Mesenchymal stem cell (in vitro differentiated cells and primary cell): ENCODE measurements around the gene PDGFD.

ENCODE experiments used
- DNase-seq: peaks from one replicate; pipeline ENCODE4 v3.0.0-alpha.2; 2013
- H2AFZ ChIP-seq: one replicate; pipeline ENCODE4 v1.6.1; 2013; ENCODE audit warnings: low read depth, mild to moderate bottlenecking, control low read depth, inconsistent platforms, low read length, moderate library complexity
- H2AK5ac ChIP-seq: 2 replicates; pipeline ENCODE4 v1.6.1; 2013; ENCODE audit warnings: low read length, moderate library complexity, mild to moderate bottlenecking, inconsistent platforms; ENCODE audit not compliant: severe bottlenecking
- H2BK120ac ChIP-seq: one replicate; pipeline ENCODE4 v1.6.1; 2013; ENCODE audit warnings: low read depth, mild to moderate bottlenecking, inconsistent platforms, low read length, moderate library complexity
- H2BK12ac ChIP-seq, 2 experiments: one replicate each; pipeline ENCODE4 v1.6.1; 2013; ENCODE audit warnings: inconsistent platforms in 2 of 2, low read length in 2 of 2, mild to moderate bottlenecking in 2 of 2, moderate library complexity in 2 of 2, control low read depth in 1 of 2
- H2BK15ac ChIP-seq: one replicate; pipeline ENCODE4 v1.6.1; 2013; ENCODE audit warnings: mild to moderate bottlenecking, low read depth, inconsistent platforms; ENCODE audit not compliant: poor library complexity, severe bottlenecking
- H2BK5ac ChIP-seq: 2 replicates; pipeline ENCODE4 v1.6.1; 2013; ENCODE audit warnings: low read depth, mild to moderate bottlenecking, low read length, control low read depth, inconsistent platforms; ENCODE audit not compliant: poor library complexity, severe bottlenecking
- H3K14ac ChIP-seq, 2 experiments: one replicate each; pipeline ENCODE4 v1.6.1; 2013; ENCODE audit warnings: inconsistent platforms in 2 of 2, low read length in 2 of 2, control low read depth in 1 of 2, mild to moderate bottlenecking in 1 of 2, moderate library complexity in 1 of 2
- H3K18ac ChIP-seq, 2 experiments: one replicate each; pipeline ENCODE4 v1.6.1; 2013; ENCODE audit warnings: inconsistent platforms in 2 of 2, low read length in 2 of 2, control low read depth in 1 of 2, low read depth in 1 of 2, mild to moderate bottlenecking in 1 of 2
- H3K23ac ChIP-seq, 2 experiments: one replicate each; pipeline ENCODE4 v1.6.1; 2013; ENCODE audit warnings: inconsistent platforms in 2 of 2, low read length in 2 of 2, mild to moderate bottlenecking in 2 of 2, moderate library complexity in 2 of 2, control low read depth in 1 of 2
- H3K27ac ChIP-seq: 2 replicates; pipeline ENCODE4 v1.5.1; 2013; ENCODE audit warnings: mild to moderate bottlenecking, moderate library complexity, low read length, control low read depth, inconsistent platforms; ENCODE audit not compliant: poor library complexity, severe bottlenecking
- H3K27me3 ChIP-seq, 2 experiments: 2 replicates each; pipeline versions ENCODE4 v1.6.1 to v1.7.0; 2013; ENCODE audit warnings: low read length in 2 of 2, mild to moderate bottlenecking in 2 of 2, moderate library complexity in 2 of 2, control low read depth in 1 of 2, inconsistent platforms in 1 of 2; ENCODE audit not compliant: control insufficient read depth in 1 of 2, insufficient read depth in 1 of 2
- H3K36me3 ChIP-seq, 2 experiments: 2 replicates each; pipeline versions ENCODE4 v1.6.1 to v1.7.0; 2013; ENCODE audit warnings: low read length in 2 of 2, control low read depth in 1 of 2, inconsistent platforms in 1 of 2, low read depth in 1 of 2, mild to moderate bottlenecking in 1 of 2; ENCODE audit not compliant: insufficient read depth in 2 of 2, control insufficient read depth in 1 of 2
- H3K4ac ChIP-seq, 2 experiments: one replicate each; pipeline ENCODE4 v1.6.1; 2013; ENCODE audit warnings: inconsistent platforms in 2 of 2, low read length in 2 of 2, mild to moderate bottlenecking in 2 of 2, moderate library complexity in 2 of 2, control low read depth in 1 of 2, low read depth in 1 of 2
- H3K4me1 ChIP-seq: 2 replicates; pipeline ENCODE4 v1.6.1; 2013; ENCODE audit warnings: low read depth, low read length, control low read depth; ENCODE audit not compliant: control insufficient read depth, insufficient read depth
- H3K4me2 ChIP-seq: 2 replicates; pipeline ENCODE4 v1.6.1; 2013; ENCODE audit warnings: low read length, mild to moderate bottlenecking, inconsistent platforms; ENCODE audit not compliant: poor library complexity, severe bottlenecking
- H3K4me3 ChIP-seq, 2 experiments: 2 replicates each; pipeline versions ENCODE4 v1.5.1 to v1.7.0; 2013; ENCODE audit warnings: low read length in 2 of 2, mild to moderate bottlenecking in 2 of 2, control low read depth in 1 of 2, low read depth in 1 of 2; ENCODE audit not compliant: insufficient read depth in 1 of 2
- H3K79me1 ChIP-seq: replicated peaks from 2 replicates; pipeline ENCODE4 v1.6.1; 2013; ENCODE audit warnings: mild to moderate bottlenecking, control low read depth, low read length, inconsistent platforms; ENCODE audit not compliant: poor library complexity, severe bottlenecking
- H3K9ac ChIP-seq: 2 replicates; pipeline ENCODE4 v1.7.0; 2013; ENCODE audit warnings: mild to moderate bottlenecking, low read length, moderate library complexity
- H3K9me3 ChIP-seq: 2 replicates; pipeline ENCODE4 v1.7.0; 2013; ENCODE audit warnings: mild to moderate bottlenecking, low read length; ENCODE audit not compliant: control insufficient read depth
- H4K8ac ChIP-seq: one replicate; pipeline ENCODE4 v1.6.1; 2013; ENCODE audit warnings: inconsistent platforms, mild to moderate bottlenecking, low read length, moderate library complexity
- H4K91ac ChIP-seq: one replicate; pipeline ENCODE4 v1.6.1; 2013; ENCODE audit warnings: mild to moderate bottlenecking, low read length, inconsistent platforms
- WGBS: methylation state at CpG from one replicate; pipeline ENCODE4 v1.1.7; 2013; ENCODE audit warnings: mixed read lengths; 5-methylcytosine and 5-hydroxymethylcytosine counted together

Gene PDGFD

DNA sequence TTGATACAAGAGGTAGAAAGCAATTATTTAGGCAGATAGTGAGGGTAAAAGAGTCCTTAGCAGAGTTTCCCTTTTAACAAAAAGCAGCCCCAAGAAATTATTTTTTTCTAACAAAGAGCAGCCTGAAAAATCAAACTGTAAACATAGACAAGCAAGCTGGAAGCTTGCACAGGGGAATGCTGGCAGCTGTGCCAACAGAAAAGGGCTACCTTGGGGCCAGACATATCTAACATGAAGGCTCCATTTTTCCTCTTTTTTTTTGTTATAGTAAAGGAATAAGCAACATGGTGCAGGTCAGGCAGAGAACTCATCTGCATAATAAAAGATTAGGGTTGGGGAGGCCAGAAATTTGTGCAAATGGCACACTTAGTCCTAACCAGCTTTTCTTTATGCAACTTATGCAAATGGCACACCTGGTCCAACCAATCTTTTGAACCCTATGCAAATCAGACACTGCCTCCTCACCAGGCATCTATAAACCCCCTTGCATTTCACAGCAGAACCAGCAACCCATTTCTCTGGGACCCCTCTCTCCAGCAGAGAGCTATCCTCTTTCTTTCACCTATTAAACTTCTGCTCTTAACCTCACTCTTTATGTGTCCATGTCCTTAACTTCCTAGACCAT is 41.8 kb downstream of the PDGFD start:
- Histone ChIP-seq H3K18ac (no peak overlapping the region), H3K79me1 (no peaks in the 10 kb centered on the region), H3K36me3 (no peaks in the 10 kb centered on the region), H3K23ac (no peak overlapping the region), H2BK12ac (no peak overlapping the region), H3K4me1 (no peaks in the 10 kb centered on the region), H4K8ac (no peak overlapping the region), H3K9me3 (no peaks in the 10 kb centered on the region), H3K27me3 (no peaks in the 10 kb centered on the region), H4K91ac (no peak overlapping the region), H3K27ac (no peak overlapping the region), H3K4me3 (no peak overlapping the region), H2BK120ac (no peak overlapping the region), H2AFZ (no peak overlapping the region), H2AK5ac (no peak overlapping the region), H3K4ac (no peak overlapping the region), H3K14ac (no peak overlapping the region), H3K4me2 (no peak overlapping the region), H2BK15ac (no peak overlapping the region), H2BK5ac (no peak overlapping the region), H3K9ac (no peak overlapping the region)
- DNase-seq = no peak

DNA sequence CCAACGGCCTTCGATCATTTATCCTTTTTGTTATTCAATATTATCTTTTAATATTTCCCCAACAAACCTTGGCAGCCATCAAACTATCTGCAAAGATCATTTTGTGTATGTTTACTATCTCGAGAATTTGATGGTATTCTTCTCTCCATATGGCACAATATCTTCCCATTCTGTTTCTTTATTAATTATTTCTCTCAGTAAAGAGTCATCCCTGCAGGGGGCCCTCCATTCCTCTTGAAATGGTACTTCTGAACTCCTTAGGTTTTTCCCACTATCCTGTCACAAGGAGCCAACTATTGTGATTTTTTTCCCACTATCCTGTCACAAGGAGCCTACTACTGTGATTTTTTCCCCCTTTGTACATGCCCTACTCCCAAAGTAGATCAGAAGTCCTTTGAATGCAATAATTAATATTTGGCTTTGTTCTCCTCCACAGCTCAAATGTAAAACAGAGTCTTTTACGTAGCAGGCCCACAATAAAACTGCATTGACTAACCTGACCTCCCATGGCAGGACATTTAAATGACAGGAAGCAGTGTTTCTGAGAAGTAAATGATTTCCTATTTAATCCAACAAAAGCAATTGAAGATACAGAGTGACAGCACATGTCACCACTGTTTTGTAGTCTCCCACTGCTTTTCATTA is 43.3 kb downstream of the PDGFD start:
- Histone ChIP-seq H3K27ac (no peak overlapping the region), H2BK12ac (no peak overlapping the region), H3K9ac (no peak overlapping the region), H3K23ac (no peak overlapping the region), H3K4me3 (no peak overlapping the region), H3K36me3 (no peaks in the 10 kb centered on the region), H3K14ac (no peak overlapping the region), H3K4me1 (no peaks in the 10 kb centered on the region), H3K4me2 (no peak overlapping the region), H2BK15ac (no peak overlapping the region), H3K18ac (no peak overlapping the region), H2BK5ac (no peak overlapping the region), H3K4ac (no peak overlapping the region), H3K79me1 (no peaks in the 10 kb centered on the region), H3K9me3 (peaks cover 5% of the 10 kb centered on the region), H4K8ac (no peak overlapping the region), H4K91ac (no peak overlapping the region), H2AFZ (no peak overlapping the region), H2AK5ac (no peak overlapping the region), H2BK120ac (no peak overlapping the region), H3K27me3 (no peaks in the 10 kb centered on the region)
- 81% methylated on average over 4 of the region's 4 CpGs for WGBS
- DNase-seq = no peak

DNA sequence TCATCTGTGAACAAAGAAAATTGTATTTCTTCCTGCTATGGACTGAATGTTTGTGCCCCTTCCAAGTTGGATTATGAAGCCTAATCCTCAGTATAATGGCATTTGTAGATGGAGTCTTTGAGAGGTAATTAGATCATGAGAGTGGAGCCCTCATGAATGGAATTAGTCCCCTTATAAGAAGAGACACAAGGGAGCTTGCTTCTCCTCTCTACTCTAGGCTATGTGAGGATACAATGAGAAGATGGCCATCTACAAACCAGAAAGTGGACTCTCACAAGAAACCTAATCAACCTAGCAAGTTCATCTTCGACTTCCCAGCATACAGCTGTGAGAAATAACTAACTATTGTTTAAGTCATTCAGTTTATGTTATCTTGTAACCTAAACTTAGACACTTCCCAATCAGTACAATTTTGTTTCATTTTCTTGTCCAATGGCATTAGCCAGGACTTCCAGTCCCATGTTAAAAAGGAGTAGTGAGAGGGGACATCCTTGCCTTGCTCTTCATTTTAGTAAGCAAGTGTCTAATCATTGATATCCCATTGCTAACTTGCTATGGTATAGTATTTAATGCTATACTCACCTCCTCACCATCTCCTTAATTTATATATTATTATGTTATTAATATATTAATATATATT is 45.7 kb downstream of the PDGFD start:
- no peak overlapping the region for H2BK5ac ChIP-seq
- no peak overlapping the region for H4K8ac ChIP-seq
- no peak overlapping the region for H4K91ac ChIP-seq
- H2AFZ ChIP-seq = no peak overlapping the region
- H3K4me3 ChIP-seq = no peak overlapping the region
- DNase-seq = no peak
- no peaks in the 10 kb centered on the region for H3K36me3 ChIP-seq
- no peaks in the 10 kb centered on the region for H3K4me1 ChIP-seq
- H3K18ac ChIP-seq = no peak overlapping the region
- no peaks in the 10 kb centered on the region for H3K79me1 ChIP-seq
- no peaks in the 10 kb centered on the region for H3K27me3 ChIP-seq
- no peak overlapping the region for H2BK12ac ChIP-seq
- H3K4ac ChIP-seq = no peak overlapping the region
- WGBS = no CpG with 5 or more reads among the region's 1 CpG
- no peak overlapping the region for H3K23ac ChIP-seq
- H3K14ac ChIP-seq = no peak overlapping the region
- no peak overlapping the region for H3K4me2 ChIP-seq
- no peak overlapping the region for H2AK5ac ChIP-seq
- H3K9ac ChIP-seq = no peak overlapping the region
- H3K9me3 ChIP-seq = peaks cover 5% of the 10 kb centered on the region
- H2BK120ac ChIP-seq = no peak overlapping the region
- no peak overlapping the region for H2BK15ac ChIP-seq
- no peak overlapping the region for H3K27ac ChIP-seq

DNA sequence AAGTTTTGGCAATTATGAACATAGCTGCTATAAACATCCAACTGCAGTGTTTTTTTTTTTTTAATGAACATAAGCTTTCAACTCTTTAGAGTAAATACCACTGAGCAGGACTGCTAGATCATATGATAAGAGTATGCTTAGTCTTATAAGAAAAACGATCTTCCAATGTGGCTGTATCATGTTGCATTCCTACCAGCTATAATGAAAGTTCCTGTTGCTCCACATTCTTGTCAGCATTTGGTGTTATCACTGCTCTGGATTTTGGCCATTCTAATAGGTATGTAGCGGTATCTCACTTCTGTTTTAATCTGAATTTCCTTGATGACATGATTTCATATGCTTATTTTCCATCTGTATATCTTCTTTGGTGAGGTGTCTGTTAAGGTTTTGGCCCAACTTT is 50.4 kb downstream of the PDGFD start:
- Histone ChIP-seq H2BK15ac (no peak overlapping the region), H3K9me3 (peaks cover 5% of the 10 kb centered on the region), H2AFZ (no peak overlapping the region), H2BK5ac (no peak overlapping the region), H3K27me3 (no peaks in the 10 kb centered on the region), H4K8ac (no peak overlapping the region), H3K4me1 (no peaks in the 10 kb centered on the region), H3K18ac (no peak overlapping the region), H3K23ac (no peak overlapping the region), H2BK120ac (no peak overlapping the region), H3K79me1 (no peaks in the 10 kb centered on the region), H2BK12ac (no peak overlapping the region), H4K91ac (no peak overlapping the region), H3K4ac (no peak overlapping the region), H3K36me3 (no peaks in the 10 kb centered on the region), H3K4me3 (no peak overlapping the region), H3K4me2 (no peak overlapping the region), H3K27ac (no peak overlapping the region), H3K14ac (no peak overlapping the region), H2AK5ac (no peak overlapping the region), H3K9ac (no peak overlapping the region)
- WGBS = 83% methylated on average over 1 of the region's 2 CpGs
- DNase-seq = no peak
